Activated effector memory CD4-positive, alpha-beta T cell treated with anti-CD3 and anti-CD28 coated beads, Interleukin-2, amount 50 U/mL, for 16 hours (primary cell): Measurements from ENCODE around the gene PPIA.

Source experiments
- DNase-seq: peaks from one replicate; pipeline ENCODE4 v3.0.0-alpha.2; 2020

PPIA gene

GRCh38 chr7:44796504-44797328, at the start of gene PPIA:
Gene PPIA (plus strand): TSS chr7:44796681. CDS start chr7:44796725, 44 bp downstream.
- peak; percentile 100 for DNase-seq

- DNase-seq, result peak; percentile 97
Measured at GRCh38 chr7:44748045-44748947, 48.2 kb upstream of the PPIA start, which contains the start of gene ZMIZ2. Gene ZMIZ2 (plus strand): TSS chr7:44748847. CDS start chr7:44756250, 7,403 bp downstream.

GRCh38 chr7:44748948-44749731, 47.3 kb upstream of the PPIA start:
- DNase-seq, result no peak

- DNase-seq, result no peak
Measured at GRCh38 chr7:44749992-44750391, 46.5 kb upstream of the PPIA start.

GRCh38 chr7:44750424-44750823, 46.1 kb upstream of the PPIA start:
- DNase-seq, result no peak

- DNase-seq, result peak; percentile 86
Measured at GRCh38 chr7:44750921-44751571, 45.4 kb upstream of the PPIA start.

GRCh38 chr7:44752822-44753221, 43.7 kb upstream of the PPIA start:
- DNase-seq, result no peak

GRCh38 chr7:44754802-44755697, 41.4 kb upstream of the PPIA start:
- no peak for DNase-seq

GRCh38 chr7:44755698-44756627, 40.5 kb upstream of the PPIA start:
- DNase-seq, result no peak

- DNase-seq, result no peak
Measured at GRCh38 chr7:44756904-44757303, 39.6 kb upstream of the PPIA start.

- no peak for DNase-seq
Measured at GRCh38 chr7:44757311-44757710, 39.2 kb upstream of the PPIA start.

- DNase-seq, result no peak
Measured at GRCh38 chr7:44757739-44758138, 38.7 kb upstream of the PPIA start.

- no peak for DNase-seq
Measured at GRCh38 chr7:44759246-44759645, 37.2 kb upstream of the PPIA start.

GRCh38 chr7:44760034-44760580, 36.4 kb upstream of the PPIA start:
- no peak for DNase-seq

- no peak for DNase-seq
Measured at GRCh38 chr7:44761207-44762161, 35.0 kb upstream of the PPIA start.

- DNase-seq, result no peak
Measured at GRCh38 chr7:44762300-44762699, 34.2 kb upstream of the PPIA start.

- no peak for DNase-seq
Measured at GRCh38 chr7:44762726-44763522, 33.6 kb upstream of the PPIA start.

GRCh38 chr7:44764081-44764480, 32.4 kb upstream of the PPIA start:
- no peak for DNase-seq
